Uterus (tissue), 4 donors: ENCODE data around the gene ARPP19. TPM values are rescaled to one million over a fixed set of nuclear protein-coding genes. Genes with fewer than 3 reads are reported as not detected.
"Not testable (repeated sequence)": the region's sequence is repeated elsewhere in the genome, so short reads cannot be mapped to it uniquely, and the experiment has no call there.

Experiments used
- DNase-seq, 2 donors: peaks; one replicate each; pipeline ENCODE4 v3.0.0-alpha.2; 2019 to 2020
- H3K27ac ChIP-seq, 2 donors: fragments of 200-600 bp; sonication (generic); 1 replicate in 1 of 2; 2 replicates in 1 of 2; pipeline ENCODE4 v1.5.1; 2016 to 2018
- H3K27me3 ChIP-seq, 2 donors: fragments of 200-600 bp; sonication (generic); one replicate each; pipeline ENCODE4 v1.5.1; 2018 to 2019; ENCODE audit warnings: control low read depth in 1 of 2
- H3K36me3 ChIP-seq, 2 donors: fragments of 200-600 bp; sonication (generic); one replicate each; pipeline ENCODE4 v1.5.1; 2019; ENCODE audit warnings: control low read depth in 1 of 2
- H3K4me1 ChIP-seq, 2 donors: fragments of 200-600 bp; sonication (generic); one replicate each; pipeline ENCODE4 v1.5.1; 2018 to 2019; ENCODE audit warnings: control low read depth in 1 of 2
- H3K4me3 ChIP-seq, 2 donors: fragments of 200-600 bp; sonication (generic); 1 replicate in 1 of 2; 2 replicates in 1 of 2; pipeline ENCODE4 v1.5.1; 2018 to 2019; ENCODE audit warnings: mild to moderate bottlenecking in 1 of 2
- H3K9me3 ChIP-seq, 2 donors: fragments of 200-600 bp; sonication (generic); one replicate each; pipeline ENCODE4 v1.5.1; 2019; ENCODE audit warnings: control low read depth in 1 of 2
- CTCF ChIP-seq, 4 experiments: fragments of 200-600 bp in 2 of 4; fragments of 450-650 bp in 2 of 4; sonication (generic) in 2 of 4; IDR thresholded peaks; one replicate each; pipeline ENCODE4 v1.5.1; 2016 to 2019; ENCODE audit warnings: antibody characterized with exemption in 4 of 4, mild to moderate bottlenecking in 2 of 4, moderate library complexity in 1 of 4
- POLR2A ChIP-seq, 2 donors: fragments of 450-650 bp; IDR thresholded peaks; one replicate each; pipeline ENCODE4 v1.6.1; 2016; ENCODE audit warnings: antibody characterized with exemption in 2 of 2, mild to moderate bottlenecking in 1 of 2, moderate library complexity in 1 of 2
- intact Hi-C: fragments of 100-400 bp; cut with DNase I; formaldehyde crosslinking; loops from one replicate; pipeline ENCODE4 v1.15.1; 2023; ENCODE audit warnings: low total_unique reads
- total RNA-seq, 4 donors: library from RNA; depleted of rRNA in 3 of 4; stranded (reverse); fragments of >200 nt in 3 of 4; gene quantifications; one replicate each; pipeline versions ENCODE4 v1.1.0 to v1.2.4, GENCODE V29; 2014 to 2023
- donor health status: DM: yes; HTN: yes; CAD: no.

The ARPP19 gene
- total RNA-seq, 4 donors from 2014 or later: 45.3 to 250 (median 129) TPM

DNA sequence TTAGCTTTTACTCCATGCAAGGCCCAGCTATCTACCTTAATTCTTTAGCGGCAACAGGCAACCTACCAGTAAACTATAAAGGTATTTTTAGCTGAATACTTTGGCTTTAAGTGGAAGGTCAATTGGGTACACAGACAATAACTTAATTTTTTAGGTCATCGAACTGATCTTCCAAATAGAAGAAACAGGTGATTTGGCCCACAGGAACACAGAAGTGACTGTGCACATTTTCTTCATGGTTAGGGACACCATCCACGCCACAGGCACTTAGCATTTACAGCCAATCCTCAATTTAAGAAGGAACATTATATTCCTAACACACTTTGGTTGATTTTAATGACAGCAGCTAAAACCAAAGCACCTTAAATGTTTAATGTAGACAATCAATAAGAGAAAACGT lies 1.9 kb downstream of the ARPP19 start:
- no peaks in the 10 kb centered on the region for H3K4me1 ChIP-seq
- H3K27me3 ChIP-seq: no peaks in the 10 kb centered on the region
- TF ChIP-seq POLR2A (IDR thresholded peaks at IDR 0.05) (no peak), CTCF (IDR thresholded peaks at IDR 0.05) (no peak)
- DNase-seq: no peak
- intact Hi-C loops: no loop called here
- peak overlapping the region in 1 of 2 donors; percentile 76 for H3K4me3 ChIP-seq
- H3K36me3 ChIP-seq: no peaks in the 10 kb centered on the region
- H3K27ac ChIP-seq: no peak overlapping the region
- no peaks in the 10 kb centered on the region for H3K9me3 ChIP-seq

- H3K9me3 ChIP-seq, H3K27ac ChIP-seq, H3K27me3 ChIP-seq, H3K4me3 ChIP-seq, H3K36me3 ChIP-seq, intact Hi-C loops, DNase-seq, H3K4me1 ChIP-seq: not testable (repeated sequence)
These were observed 3.1 kb downstream of the ARPP19 start for GRCh38 chr15:52565417-52566358.

GRCh38 chr15:52563501-52564060 lies 5.2 kb downstream of the ARPP19 start:
- H3K36me3 ChIP-seq: no peaks in the 10 kb centered on the region
- no peak for DNase-seq
- TF ChIP-seq POLR2A (IDR thresholded peaks at IDR 0.05) (no peak), CTCF (IDR thresholded peaks at IDR 0.05) (no peak)
- no peaks in the 10 kb centered on the region for H3K4me1 ChIP-seq
- no peak overlapping the region for H3K4me3 ChIP-seq
- no peak overlapping the region for H3K27ac ChIP-seq
- no peaks in the 10 kb centered on the region for H3K27me3 ChIP-seq
- no peaks in the 10 kb centered on the region for H3K9me3 ChIP-seq
- intact Hi-C loops: no loop called here

DNA sequence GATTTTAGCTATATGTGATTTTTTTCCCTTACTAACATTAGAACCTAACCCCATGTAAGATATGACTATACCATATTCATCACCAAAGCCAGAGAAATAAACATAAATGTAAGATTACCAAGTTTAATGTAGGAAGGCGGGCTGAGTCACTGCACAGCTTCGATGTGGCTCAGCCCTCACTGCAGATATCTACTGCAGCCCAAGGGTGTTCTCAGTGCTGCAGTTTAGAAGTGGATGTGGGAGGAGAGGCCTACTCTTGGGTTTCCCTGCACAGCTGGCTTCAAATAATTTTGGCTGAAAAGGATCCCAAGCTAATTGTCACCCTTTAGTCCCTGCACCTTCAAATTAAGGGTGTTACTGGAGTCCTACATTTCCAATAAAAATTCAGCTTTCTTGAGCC lies 9.3 kb downstream of the ARPP19 start:
- Histone ChIP-seq H3K4me1 (no peaks in the 10 kb centered on the region), H3K27me3 (no peaks in the 10 kb centered on the region), H3K9me3 (no peaks in the 10 kb centered on the region), H3K27ac (no peak overlapping the region), H3K36me3 (no peaks in the 10 kb centered on the region), H3K4me3 (no peak overlapping the region)
- intact Hi-C loops: no loop called here
- DNase-seq: no peak
- no peak for TF ChIP-seq CTCF (IDR thresholded peaks at IDR 0.05)
- TF ChIP-seq POLR2A (IDR thresholded peaks at IDR 0.05): no peak

GRCh38 chr15:52559022-52559421 lies 9.8 kb downstream of the ARPP19 start:
- no peaks in the 10 kb centered on the region for H3K36me3 ChIP-seq
- intact Hi-C loops: no loop called here
- H3K4me3 ChIP-seq: no peak overlapping the region
- DNase-seq: no peak
- H3K9me3 ChIP-seq: no peaks in the 10 kb centered on the region
- TF ChIP-seq CTCF (IDR thresholded peaks at IDR 0.05): no peak
- no peaks in the 10 kb centered on the region for H3K27me3 ChIP-seq
- no peak overlapping the region for H3K27ac ChIP-seq
- H3K4me1 ChIP-seq: no peaks in the 10 kb centered on the region
